SJSA1 (cell line): ENCODE data around the gene RGS5. TPM values are rescaled to one million over a fixed set of nuclear protein-coding genes. Genes with fewer than 3 reads are reported as not detected.
A peak's percentile ranks its signal among the peaks of the same experiment; 100 is the strongest.

ENCODE experiments used
- DNase-seq, 2 experiments: peaks; one replicate each; pipeline ENCODE4 v3.0.0-alpha.2; 2015 to 2020; ENCODE audit warnings: low spot score in 2 of 2, low read depth in 1 of 2
- H3K27ac ChIP-seq: fragments of 250-450 bp; sonication (Bioruptor Pico); 2 replicates; pipeline ENCODE4 v1.5.1; 2020; ENCODE audit warnings: mild to moderate bottlenecking, moderate library complexity
- H3K27me3 ChIP-seq: fragments of 250-450 bp; sonication (Bioruptor Pico); replicated peaks from 2 replicates; pipeline ENCODE4 v1.5.1; 2020; ENCODE audit warnings: mild to moderate bottlenecking, moderate library complexity
- H3K36me3 ChIP-seq: fragments of 250-450 bp; sonication (Bioruptor Pico); 2 replicates; pipeline ENCODE4 v1.5.1; 2020; ENCODE audit warnings: mild to moderate bottlenecking
- H3K4me1 ChIP-seq: fragments of 250-450 bp; sonication (Bioruptor Pico); replicated peaks from 2 replicates; pipeline ENCODE4 v1.6.1; 2021; ENCODE audit warnings: mild to moderate bottlenecking
- H3K4me3 ChIP-seq: fragments of 250-450 bp; sonication (Bioruptor Pico); 2 replicates; pipeline ENCODE4 v1.5.1; 2020; ENCODE audit warnings: mild to moderate bottlenecking
- H3K9me3 ChIP-seq: fragments of 250-450 bp; sonication (Bioruptor Pico); replicated peaks from 2 replicates; pipeline ENCODE4 v1.5.1; 2020; ENCODE audit warnings: mild to moderate bottlenecking
- total RNA-seq: library from RNA; depleted of rRNA; stranded (reverse); fragments of >200 nt; shearing (Covaris generic); gene quantifications from 2 replicates; pipeline ENCODE4 v1.2.3, GENCODE V29; 2014

The RGS5 gene
- total RNA-seq, 1 experiment from 2014 or later: 7.8 TPM

DNA sequence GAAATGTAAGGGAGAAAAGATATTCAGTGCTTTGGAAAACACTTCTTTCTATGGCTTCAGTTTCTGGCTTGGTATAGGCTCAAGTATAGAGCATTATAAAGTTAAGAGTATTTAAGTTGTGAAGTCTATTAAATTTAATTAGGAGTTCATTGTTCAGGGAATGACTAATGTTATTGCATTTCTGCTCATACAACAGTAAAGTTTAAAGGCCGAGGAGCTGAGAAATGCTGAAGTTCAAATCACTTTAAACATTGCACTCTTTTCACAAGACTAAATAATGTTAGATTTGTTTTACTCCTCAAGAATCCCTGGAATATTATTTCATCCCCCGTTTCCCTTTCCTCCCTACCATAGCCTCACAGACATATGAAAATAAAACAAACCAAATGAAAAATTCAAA is 30.1 kb downstream of the RGS5 start:
- Histone ChIP-seq H3K4me3 (no peak overlapping the region), H3K4me1 (peaks cover 63% of the 10 kb centered on the region), H3K27me3 (no peaks in the 10 kb centered on the region), H3K36me3 (no peaks in the 10 kb centered on the region), H3K27ac (peak overlapping the region; percentile 72), H3K9me3 (no peaks in the 10 kb centered on the region)
- peak in 1 of 2 experiments; percentile 29 for DNase-seq

DNA sequence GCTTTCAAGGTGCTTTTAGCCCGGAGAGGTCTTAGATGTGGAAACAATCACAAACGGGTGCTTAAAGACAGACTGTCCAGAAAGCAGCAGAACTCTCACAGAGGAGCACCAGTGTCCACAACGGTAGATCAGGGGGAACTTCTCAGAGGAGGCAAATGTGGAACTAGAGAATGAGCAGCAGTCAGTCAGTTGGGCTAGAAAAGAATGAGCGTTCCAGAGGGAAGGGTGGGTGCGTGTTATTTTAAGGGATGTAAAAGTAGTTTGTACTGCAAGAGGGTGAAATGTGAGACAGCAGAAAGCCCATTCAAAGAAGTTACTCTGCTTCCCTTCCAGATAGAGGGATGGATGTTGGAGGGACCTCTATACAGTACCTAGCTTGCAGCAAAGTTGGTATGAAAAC is 30.9 kb downstream of the RGS5 start:
- no peaks in the 10 kb centered on the region for H3K27me3 ChIP-seq
- peak in 1 of 2 experiments; percentile 37 for DNase-seq
- no peaks in the 10 kb centered on the region for H3K36me3 ChIP-seq
- no peak overlapping the region for H3K4me3 ChIP-seq
- no peaks in the 10 kb centered on the region for H3K9me3 ChIP-seq
- peaks cover 71% of the 10 kb centered on the region for H3K4me1 ChIP-seq
- peak overlapping the region; percentile 72 for H3K27ac ChIP-seq

DNA sequence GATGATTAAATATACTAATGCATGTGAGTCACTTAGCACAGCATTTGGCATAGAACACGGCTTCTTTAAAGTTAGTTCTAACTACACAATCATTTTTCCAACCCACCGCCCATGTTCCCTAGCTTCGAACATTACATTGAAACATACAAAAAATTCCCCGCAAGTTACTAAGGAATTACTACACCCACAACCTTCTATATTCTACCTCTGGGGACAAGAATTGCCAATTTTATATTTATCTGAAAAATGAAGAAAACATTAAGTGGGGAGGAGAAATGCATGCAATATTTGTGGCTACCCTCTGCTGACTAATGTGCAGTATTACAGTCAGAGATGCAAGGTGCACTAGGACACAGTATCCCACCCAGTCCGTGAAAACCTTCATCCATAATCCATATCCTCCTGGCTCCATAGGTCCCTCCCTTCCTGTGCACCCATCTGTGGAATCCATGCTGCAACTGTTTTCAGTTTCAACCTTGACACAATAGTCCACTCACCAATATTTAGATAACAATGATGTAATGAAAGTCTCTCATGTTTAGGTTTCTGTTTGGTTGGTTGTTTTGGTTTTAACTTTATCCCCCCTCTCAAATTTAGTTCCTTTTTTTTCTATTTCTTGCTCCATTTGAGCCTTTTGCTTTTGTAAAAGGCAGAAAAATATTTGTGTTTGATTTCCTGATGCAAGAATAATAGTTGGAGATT is 31.6 kb downstream of the RGS5 start:
- H3K4me3 ChIP-seq: no peak overlapping the region

DNA sequence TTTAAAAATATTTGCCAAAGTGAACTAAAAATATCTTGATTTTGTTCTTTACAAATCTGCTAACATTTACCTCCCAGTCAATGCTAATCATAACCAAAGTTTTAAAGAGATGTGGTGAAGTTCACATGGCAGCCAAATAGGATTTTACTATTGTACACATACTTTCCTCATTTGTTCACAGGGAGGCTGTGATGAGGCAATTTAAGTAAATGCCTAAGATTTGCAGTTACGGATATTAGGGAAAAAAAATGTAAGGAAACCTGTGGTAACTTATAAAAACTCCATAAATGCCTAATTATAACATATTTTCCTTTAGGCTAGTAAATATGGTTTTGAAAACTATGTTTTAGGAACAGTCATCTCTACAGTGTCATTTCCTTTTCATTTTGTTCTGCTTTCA is 32.4 kb downstream of the RGS5 start:
- DNase-seq: no peak
- Histone ChIP-seq H3K9me3 (no peaks in the 10 kb centered on the region), H3K36me3 (no peaks in the 10 kb centered on the region), H3K4me1 (peaks cover 83% of the 10 kb centered on the region), H3K27ac (peak overlapping the region; percentile 72), H3K4me3 (no peak overlapping the region), H3K27me3 (no peaks in the 10 kb centered on the region)

More for the DNA sequence above, 31.6 kb downstream of the RGS5 start:
- Histone ChIP-seq H3K27me3 (no peaks in the 10 kb centered on the region), H3K27ac (peak overlapping the region; percentile 72), H3K9me3 (no peaks in the 10 kb centered on the region), H3K4me1 (peaks cover 78% of the 10 kb centered on the region), H3K36me3 (no peaks in the 10 kb centered on the region)
- DNase-seq: no peak

DNA sequence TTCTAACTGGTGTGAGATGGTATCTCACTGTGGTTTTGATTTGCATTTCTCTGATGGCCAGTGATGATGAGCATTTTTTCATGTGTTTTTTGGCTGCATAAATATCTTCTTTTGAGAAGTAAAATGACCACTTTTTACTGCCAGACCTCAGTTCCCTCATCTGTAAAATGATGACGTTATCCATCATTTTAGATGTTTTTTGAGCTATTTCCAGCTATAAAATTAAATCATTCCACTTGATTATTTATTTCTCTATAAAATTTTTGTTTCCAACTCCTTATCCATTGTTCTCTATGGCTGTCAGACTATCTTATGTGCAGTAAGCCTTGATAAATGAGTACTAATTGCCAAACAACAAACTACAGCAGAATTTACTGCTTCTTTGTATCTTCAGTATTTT is 33.2 kb downstream of the RGS5 start:
- Histone ChIP-seq H3K36me3 (no peaks in the 10 kb centered on the region), H3K9me3 (no peaks in the 10 kb centered on the region), H3K4me3 (no peak overlapping the region), H3K27me3 (no peaks in the 10 kb centered on the region), H3K4me1 (peaks cover 84% of the 10 kb centered on the region), H3K27ac (no peak overlapping the region)
- no peak for DNase-seq

DNA sequence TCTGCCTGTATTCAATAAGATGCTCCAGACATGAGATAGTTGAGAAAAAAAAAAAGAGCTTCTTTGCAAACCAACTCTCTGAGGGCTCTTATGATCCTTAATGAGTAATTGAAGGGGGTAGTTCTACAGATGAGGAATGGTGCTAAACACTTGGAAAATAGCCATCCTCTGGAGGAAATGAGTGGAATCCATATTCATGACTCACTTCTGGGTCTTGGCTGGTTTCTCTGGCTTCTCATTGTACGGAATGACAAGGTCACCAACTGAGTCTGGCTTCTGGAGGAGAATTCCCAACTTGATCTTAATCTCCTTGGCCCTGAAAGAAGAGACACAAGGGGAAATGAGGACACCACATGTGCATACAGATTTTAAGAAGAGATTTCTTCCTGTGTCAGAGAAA is 34.7 kb downstream of the RGS5 start:
- Histone ChIP-seq H3K4me3 (no peak overlapping the region), H3K36me3 (no peaks in the 10 kb centered on the region), H3K27me3 (no peaks in the 10 kb centered on the region), H3K27ac (peak overlapping the region; percentile 47), H3K4me1 (peaks cover 78% of the 10 kb centered on the region), H3K9me3 (no peaks in the 10 kb centered on the region)
- peak; percentile 58 to 83 for DNase-seq

DNA sequence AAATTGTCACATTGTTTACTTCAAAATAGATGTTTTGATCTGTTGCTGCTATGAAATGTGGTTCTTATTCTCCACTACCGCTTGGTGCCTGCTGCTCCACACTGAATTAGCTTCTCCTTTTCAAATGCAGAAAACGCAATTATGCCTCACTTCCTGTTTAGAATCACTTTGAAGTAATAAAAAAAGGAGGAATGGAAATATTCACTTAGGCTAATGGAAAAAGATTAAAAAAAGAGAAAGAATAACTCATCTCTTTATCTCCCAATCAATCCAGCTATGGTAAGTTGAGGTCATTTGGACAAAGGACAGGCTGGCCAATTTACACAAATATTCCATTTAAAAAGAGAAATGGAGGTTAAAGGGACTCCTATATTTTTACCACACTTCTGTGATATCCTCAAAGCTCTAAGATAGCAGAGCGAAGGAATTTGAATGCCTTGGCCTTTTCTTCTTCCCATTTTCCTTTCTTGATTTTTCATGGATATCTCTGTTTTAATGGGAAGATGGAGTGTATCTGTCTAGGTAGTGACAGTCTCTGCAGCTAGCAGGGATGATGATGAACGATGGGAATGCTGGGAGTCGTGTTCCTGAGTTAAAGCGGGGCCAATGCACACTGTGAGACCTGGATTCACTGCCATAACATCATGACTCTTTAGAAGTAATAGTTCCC is 35.7 kb downstream of the RGS5 start:
- peak in 1 of 2 experiments; percentile 22 for DNase-seq
- Histone ChIP-seq H3K27me3 (no peaks in the 10 kb centered on the region), H3K4me3 (no peak overlapping the region), H3K4me1 (peaks cover 68% of the 10 kb centered on the region), H3K27ac (peak overlapping the region; percentile 47; the same call in 1 of the 2 replicates), H3K36me3 (no peaks in the 10 kb centered on the region), H3K9me3 (no peaks in the 10 kb centered on the region)

DNA sequence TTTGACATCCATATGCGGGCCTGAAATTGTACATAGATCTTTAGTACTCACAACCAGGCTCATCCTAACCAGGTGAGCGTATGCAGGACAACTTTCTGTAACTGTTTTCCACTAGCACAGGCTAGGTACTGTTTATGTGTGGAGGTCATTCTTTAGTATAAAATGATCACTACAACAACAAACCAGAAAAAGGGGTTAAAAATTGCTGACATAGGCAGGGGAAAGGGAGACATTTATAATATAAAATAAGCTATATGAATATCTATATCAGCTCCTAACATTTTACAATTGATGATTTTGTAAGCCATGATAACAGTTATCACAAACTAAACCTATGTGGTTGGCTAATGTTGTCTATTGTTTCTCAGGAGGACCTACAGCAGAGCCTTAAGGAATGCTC is 37.6 kb downstream of the RGS5 start:
- Histone ChIP-seq H3K4me1 (peaks cover 49% of the 10 kb centered on the region), H3K36me3 (no peaks in the 10 kb centered on the region), H3K9me3 (no peaks in the 10 kb centered on the region), H3K27me3 (no peaks in the 10 kb centered on the region), H3K27ac (no peak overlapping the region), H3K4me3 (no peak overlapping the region)
- DNase-seq: no peak

DNA sequence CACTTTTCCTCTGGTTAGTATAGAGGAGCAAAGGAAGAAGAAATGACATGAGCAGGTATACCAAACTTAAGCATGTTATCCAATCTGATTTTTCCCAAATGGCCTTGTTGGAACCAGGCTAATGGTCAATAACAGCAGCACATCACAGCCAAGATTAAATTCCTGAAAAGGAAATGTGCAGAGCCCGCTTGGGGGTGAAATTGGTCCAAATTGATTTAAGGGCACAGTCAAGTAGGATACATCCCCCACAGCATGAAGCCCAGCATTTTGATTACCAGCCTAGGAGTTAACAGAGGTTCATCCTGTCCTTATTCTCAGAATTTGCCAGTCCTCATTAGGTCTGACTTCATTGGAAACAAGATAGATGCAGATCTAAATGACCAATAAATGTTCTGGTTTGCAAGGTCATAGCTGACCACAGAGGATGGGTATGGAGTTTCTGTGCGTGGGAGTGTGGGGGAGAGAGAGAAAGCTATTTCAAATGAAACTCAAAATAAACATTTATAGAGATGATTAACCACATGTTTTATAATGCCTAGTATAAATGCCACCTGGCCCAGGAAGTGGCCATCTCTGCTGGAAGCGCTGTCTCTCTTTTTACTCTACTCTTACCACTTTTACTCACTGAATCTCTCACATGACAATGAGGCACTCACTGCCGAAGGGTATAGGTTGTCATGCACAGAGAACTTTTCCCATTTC is 38.7 kb downstream of the RGS5 start:
- Histone ChIP-seq H3K9me3 (no peaks in the 10 kb centered on the region), H3K4me3 (no peak overlapping the region), H3K27me3 (no peaks in the 10 kb centered on the region), H3K36me3 (no peaks in the 10 kb centered on the region), H3K27ac (no peak overlapping the region), H3K4me1 (peaks cover 45% of the 10 kb centered on the region)
- DNase-seq: peak in 1 of 2 experiments; percentile 20

DNA sequence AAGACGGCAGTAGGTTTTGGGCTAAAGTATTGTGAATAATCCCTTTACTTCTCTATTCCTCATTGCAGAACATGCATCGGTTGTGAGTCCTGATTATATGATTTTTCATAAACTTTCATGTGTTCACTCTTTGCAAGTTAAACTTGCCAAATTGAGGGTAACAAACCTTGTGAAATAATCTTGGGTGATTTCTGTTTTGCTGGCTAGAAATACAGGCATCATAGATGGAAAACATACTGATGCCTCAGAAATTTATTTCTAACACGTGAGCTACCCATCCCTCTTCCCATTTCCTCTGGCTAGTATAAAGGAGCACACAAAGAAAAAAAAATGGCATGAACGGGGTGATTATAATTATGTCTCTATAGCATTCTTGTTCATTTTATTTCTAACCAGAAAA is 39.6 kb downstream of the RGS5 start:
- H3K4me1 ChIP-seq: peaks cover 40% of the 10 kb centered on the region
- no peak for DNase-seq
- no peaks in the 10 kb centered on the region for H3K36me3 ChIP-seq
- no peaks in the 10 kb centered on the region for H3K9me3 ChIP-seq
- H3K27ac ChIP-seq: no peak overlapping the region
- H3K4me3 ChIP-seq: no peak overlapping the region
- H3K27me3 ChIP-seq: no peaks in the 10 kb centered on the region

DNA sequence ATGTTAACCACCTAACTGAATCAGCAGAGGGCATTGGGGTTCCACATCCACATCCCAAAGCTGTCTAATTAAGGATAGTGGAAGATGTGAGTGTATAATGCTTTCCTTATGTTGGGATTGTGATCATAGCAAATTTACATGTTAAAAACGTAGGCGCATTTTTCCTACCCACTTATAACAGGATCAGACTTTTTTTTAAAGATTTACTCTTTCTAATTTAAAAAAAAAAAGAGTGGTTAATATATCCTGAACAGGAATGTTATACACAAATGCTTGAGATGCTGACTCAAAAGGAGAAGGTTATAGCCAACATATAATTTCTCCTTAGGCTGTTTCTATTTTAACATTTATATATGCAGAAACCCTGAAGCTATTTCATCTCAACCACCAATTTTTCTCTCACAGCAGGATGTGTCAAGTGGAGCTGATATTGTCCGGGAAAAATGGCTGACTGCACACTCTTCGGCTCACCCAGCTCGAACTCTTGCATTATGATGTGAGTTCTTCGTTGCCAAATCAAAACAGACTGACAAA is 40.3 kb downstream of the RGS5 start:
- H3K4me3 ChIP-seq: no peak overlapping the region
- no peak for DNase-seq
- no peak overlapping the region for H3K27ac ChIP-seq
- H3K27me3 ChIP-seq: no peaks in the 10 kb centered on the region
- no peaks in the 10 kb centered on the region for H3K36me3 ChIP-seq
- no peaks in the 10 kb centered on the region for H3K9me3 ChIP-seq
- H3K4me1 ChIP-seq: peaks cover 32% of the 10 kb centered on the region

DNA sequence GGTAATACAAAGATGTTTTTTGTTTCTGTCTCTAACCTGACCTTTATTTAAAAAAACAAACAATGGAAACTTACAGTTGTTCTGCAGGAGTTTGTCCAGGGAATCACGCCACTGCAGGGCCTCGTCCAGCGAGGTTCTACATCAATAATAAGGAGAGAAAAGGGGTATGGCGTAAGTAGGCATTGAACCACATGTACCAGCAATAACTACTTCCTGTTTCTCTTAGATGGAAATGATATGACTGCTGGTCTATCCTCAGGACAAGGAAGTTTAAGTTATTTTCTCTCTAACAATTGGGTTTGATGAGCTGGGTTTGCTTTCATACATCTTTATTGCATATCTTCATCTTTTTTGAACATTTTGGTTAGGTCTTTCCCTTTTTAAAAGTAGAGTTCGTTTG is 40.9 kb downstream of the RGS5 start:
- no peak overlapping the region for H3K4me3 ChIP-seq
- no peak overlapping the region for H3K27ac ChIP-seq
- no peak for DNase-seq
- no peaks in the 10 kb centered on the region for H3K27me3 ChIP-seq
- H3K4me1 ChIP-seq: peaks cover 26% of the 10 kb centered on the region
- no peaks in the 10 kb centered on the region for H3K36me3 ChIP-seq
- H3K9me3 ChIP-seq: no peaks in the 10 kb centered on the region

DNA sequence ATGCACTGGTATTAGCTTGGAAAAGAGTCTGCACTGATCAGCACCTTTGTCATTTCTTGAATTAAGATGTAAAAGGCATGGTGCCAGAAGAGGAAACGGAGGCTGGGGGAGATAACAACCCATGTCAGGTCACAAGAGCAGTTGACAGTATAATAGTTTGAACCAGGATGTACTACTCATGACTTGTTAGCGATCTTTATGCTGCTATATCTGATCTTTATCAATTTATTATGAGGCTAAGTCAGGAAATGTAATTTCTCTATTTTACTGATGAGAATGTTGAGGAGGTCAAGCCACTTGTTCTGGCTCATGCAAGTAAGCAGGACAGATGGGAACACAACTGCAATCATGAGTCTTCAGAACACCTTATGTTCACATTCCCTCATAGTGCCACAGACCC is 41.4 kb downstream of the RGS5 start:
- Histone ChIP-seq H3K27me3 (no peaks in the 10 kb centered on the region), H3K4me3 (no peak overlapping the region), H3K36me3 (no peaks in the 10 kb centered on the region), H3K27ac (no peak overlapping the region), H3K9me3 (no peaks in the 10 kb centered on the region), H3K4me1 (peaks cover 21% of the 10 kb centered on the region)
- DNase-seq: no peak

DNA sequence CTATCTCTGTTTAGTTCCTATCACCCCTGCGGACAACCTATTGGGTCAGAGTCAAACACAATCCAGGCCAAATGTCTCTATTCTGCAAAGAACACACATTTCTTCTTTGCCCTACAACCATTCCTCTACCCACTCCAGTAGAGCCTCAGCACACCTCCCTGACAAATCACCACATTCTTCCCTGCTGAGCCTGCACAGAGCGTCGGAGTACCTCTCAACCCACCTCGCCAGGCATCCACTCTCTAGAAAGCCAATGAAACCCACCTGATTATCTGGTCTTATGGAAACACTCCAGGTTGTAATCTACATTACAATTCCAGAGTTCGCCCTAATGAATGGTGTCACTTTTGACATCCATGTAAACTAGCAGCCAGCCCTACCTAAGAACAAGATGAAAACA is 47.1 kb downstream of the RGS5 start:
- no peak for DNase-seq
- H3K4me3 ChIP-seq: no peak overlapping the region
- no peaks in the 10 kb centered on the region for H3K36me3 ChIP-seq
- H3K27ac ChIP-seq: no peak overlapping the region
- H3K27me3 ChIP-seq: no peaks in the 10 kb centered on the region
- no peaks in the 10 kb centered on the region for H3K4me1 ChIP-seq
- H3K9me3 ChIP-seq: no peaks in the 10 kb centered on the region
